Myocyte (in vitro differentiated cells): ENCODE measurements around the gene SUMO2. TPM values are rescaled to one million over a fixed set of nuclear protein-coding genes. Genes with fewer than 3 reads are reported as not detected.
"Not testable (repeated sequence)": the region's sequence is repeated elsewhere in the genome, so short reads cannot be mapped to it uniquely, and the experiment has no call there.

Experiments
- DNase-seq: peaks from one replicate; pipeline ENCODE4 v3.0.0-alpha.2; 2012; ENCODE audit warnings: low read depth
- total RNA-seq: library from RNA; depleted of rRNA; stranded (reverse); fragments of >200 nt; gene quantifications from 2 replicates; pipeline ENCODE4 v1.2.3, GENCODE V29; 2014

The SUMO2 gene
- total RNA-seq, 1 donor from 2014 or later = 66.8 TPM

DNA sequence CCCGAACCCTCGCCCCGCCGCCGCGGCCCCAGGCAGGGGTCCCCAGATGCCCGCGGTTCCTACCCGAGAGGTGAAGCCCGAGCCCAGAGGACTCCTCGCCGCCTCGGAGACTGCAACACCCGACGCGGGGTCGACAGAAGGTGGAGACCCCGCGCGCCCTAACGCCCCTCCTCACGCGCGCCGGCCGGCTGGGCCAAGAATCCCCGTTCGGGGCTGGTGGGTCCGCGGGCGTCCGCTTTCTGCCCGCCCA, 515 bp downstream of the SUMO2 start:
- no peak for DNase-seq

DNA sequence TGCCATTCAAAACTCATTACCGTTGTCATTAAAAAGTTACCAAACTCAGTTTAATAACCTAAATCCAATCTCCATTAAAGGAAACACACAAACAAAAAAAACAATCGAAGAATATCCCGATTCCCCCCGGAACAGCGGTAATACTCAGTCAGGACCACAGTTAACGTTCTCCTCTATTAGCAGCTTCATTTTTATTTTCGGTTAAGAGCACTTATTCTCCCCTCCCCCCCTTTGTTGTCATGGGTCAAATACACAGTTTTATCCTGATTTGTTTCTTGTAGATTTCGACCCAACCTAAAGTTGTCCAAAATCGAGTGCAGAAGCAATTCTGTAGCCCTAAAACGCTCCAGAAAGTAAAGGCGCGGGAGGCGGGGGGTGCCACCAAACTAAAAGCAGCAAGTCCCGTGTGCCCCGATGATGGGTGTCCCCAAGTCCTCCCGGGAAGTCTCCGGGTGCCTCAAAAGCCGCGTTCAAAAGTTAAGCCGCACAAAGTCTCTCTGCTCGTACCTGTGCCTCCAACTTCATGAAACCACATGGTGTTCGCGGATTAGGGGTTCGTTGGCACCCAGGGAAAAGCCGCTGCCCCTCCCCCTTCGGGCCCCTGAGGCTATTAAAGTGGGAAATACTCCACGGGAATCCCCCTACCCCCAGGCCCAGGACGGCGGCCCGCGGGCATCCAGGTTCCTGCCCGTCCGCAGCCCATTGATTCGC, 996 bp downstream of the SUMO2 start:
- DNase-seq = peak; percentile 17

DNA sequence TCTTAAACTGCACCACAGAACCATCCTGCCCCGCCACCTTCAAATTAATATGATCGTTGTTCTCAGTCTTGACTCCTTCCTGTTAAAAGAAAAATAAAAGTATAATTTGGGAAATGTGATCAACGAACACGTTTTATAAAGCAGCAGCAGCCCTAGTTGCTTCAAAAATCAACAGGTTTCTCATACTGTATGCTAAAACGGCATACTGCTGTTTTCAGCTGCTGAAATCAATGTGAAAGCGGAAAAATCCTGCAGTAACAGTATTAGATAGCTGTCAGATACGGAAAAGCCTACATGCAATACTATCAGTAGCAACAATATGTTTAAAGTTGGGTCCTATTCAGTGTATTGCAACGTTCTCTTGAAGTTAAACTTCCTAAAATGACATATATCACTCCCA, 1.6 kb downstream of the SUMO2 start:
- DNase-seq = no peak

DNA sequence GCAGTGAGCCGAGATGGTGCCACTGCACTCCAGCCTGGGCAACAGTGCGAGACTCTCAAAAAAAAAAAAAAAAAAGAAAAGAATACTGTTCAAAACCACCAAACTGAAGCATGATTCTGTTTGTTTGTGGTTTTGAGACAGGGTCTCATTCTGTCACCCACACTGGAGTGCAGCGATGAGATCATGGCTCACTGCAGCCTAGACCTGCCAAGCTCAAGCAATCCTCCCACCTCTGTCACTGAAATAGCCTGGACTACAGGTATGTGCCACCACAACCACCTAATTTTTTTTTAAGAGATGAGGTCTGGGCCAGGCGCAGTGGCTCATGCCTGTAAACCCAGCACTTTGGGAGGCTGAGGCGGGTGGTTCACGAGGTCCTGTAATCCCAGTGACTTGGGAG, 4.3 kb downstream of the SUMO2 start:
- no peak for DNase-seq

DNA sequence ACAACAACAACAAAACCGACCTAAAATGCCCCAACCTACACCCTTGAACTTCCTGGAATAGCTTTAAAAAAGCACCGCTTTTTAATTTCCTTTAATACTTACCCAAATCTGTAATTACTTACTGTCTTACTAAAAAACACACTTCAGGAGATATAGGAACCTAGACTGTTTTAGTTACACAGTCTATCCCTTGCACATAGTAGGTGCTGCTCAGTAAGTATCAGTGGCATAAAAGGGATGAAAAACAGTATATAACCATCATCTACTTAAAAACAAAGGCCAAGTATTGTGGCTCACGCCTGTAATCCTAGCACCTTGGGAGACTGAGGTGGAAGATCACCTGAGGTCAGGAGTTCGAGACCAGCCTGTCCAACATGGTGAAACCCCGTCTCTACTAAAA, 6.1 kb downstream of the SUMO2 start:
- DNase-seq = no peak

DNA sequence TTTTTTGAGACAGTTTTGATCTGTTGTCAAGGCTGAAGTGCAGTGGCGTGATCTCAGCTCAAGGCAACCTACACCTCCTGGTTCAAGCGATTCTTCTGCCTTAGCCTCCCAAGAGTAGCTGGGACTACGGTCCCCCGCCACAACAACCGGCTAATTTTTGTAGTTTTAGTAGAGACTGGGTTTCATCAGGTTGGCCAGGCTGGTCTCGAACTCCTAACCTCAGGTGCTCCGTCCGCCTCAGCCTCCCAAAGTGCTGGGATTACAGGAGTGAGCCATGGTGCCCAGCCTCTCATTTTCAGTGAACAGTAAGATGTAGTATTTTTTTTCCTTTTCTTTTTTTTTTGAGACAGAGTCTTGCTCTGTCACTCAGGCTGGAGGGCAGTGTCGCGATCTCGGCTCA, 7.8 kb downstream of the SUMO2 start:
- DNase-seq = no peak

DNA sequence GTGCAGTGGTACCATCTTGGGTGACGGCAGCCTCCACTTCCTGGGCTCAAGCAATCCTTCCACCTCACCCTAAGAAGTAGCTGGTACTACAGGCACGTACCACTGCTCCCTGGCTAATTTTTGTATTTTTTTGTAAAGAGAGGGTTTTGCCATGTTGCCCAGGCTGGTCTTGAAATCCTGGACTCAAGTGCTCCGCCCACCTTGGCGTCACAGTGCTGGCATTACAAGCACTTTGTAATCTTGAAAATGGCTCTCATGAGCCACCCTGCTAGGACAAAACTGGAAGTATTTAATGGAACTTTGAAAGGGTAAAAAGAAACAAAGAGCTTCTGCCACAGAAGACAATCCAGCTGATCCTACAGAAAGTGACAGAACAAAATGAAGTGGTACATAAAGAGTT, 9.2 kb downstream of the SUMO2 start:
- no peak for DNase-seq

DNA sequence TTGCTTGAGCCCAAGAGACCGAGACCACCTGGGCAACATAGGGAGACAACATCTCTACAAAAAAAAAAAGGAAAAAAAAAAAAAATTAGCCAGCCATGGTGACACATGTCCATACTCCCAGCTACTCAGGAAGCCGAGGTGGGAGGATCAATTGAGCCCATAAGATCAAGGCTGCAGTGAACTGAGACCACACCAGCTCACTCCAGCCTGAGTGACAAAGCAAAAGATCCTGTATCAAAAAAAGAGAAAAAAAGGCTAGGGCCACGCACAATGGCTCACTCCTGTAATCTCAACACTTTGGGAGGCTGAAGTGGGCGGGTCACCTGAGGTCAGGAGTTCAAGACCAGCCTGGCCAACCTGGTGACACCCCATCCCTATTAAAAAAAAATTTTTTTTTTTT, 13.8 kb downstream of the SUMO2 start:
- no peak for DNase-seq

DNA sequence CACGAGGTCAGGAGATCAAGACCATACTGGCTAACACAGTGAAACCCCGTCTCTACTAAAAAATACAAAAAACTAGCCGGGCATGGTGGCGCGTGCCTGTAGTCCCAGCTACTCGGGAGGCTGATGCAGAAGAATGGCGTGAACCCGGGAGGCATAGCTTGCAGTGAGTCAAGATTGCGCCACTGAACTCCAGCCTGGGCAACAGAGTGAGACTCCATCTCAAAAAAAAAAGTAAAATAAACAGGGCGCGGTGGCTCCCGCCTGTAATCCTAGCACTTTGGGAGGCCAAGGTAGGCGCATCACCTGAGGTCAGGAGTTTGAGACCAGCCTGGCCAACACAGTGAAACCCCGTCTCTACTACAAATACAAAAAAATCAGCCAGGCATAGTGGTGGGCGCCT, 18.2 kb downstream of the SUMO2 start:
- DNase-seq = not testable (repeated sequence)

DNA sequence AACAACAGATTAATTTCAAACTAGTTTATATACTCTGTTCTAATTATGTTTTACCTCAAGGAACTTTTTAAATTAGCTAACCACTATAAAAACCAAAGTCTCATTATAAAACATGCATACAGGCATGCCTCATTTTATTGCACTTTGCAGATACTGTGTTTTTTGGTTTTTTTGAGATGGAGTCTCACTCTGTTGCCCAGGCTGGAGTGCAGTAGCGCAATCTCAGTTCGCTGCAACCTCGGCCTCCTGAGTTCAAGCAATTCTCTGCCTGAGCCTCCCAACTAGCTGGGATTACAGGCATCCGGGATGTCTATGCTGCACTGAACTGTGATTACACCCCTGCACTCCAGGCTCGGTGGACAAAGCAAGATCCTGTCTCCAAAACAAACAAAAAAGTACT, 19.7 kb downstream of the SUMO2 start:
- no peak for DNase-seq

DNA sequence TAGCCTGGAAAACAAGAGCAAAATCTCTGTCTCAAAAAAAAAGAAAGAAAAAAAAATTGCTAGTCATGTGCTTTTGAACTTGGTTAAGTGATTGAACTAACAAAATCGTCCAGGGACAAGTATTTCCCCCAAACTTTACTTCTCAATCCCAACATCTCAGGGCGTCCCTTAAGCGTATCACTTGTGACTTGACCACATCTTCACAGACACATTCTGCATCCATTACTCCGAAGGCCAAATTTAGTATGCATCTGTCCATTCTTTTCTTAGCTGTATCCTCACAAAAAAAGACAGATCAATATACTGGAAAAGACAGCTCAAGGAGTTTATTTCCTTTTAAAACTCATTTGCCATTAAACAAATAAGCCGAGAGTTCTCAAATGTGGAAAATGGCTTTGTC, 22.5 kb downstream of the SUMO2 start:
- DNase-seq = peak; percentile 81

DNA sequence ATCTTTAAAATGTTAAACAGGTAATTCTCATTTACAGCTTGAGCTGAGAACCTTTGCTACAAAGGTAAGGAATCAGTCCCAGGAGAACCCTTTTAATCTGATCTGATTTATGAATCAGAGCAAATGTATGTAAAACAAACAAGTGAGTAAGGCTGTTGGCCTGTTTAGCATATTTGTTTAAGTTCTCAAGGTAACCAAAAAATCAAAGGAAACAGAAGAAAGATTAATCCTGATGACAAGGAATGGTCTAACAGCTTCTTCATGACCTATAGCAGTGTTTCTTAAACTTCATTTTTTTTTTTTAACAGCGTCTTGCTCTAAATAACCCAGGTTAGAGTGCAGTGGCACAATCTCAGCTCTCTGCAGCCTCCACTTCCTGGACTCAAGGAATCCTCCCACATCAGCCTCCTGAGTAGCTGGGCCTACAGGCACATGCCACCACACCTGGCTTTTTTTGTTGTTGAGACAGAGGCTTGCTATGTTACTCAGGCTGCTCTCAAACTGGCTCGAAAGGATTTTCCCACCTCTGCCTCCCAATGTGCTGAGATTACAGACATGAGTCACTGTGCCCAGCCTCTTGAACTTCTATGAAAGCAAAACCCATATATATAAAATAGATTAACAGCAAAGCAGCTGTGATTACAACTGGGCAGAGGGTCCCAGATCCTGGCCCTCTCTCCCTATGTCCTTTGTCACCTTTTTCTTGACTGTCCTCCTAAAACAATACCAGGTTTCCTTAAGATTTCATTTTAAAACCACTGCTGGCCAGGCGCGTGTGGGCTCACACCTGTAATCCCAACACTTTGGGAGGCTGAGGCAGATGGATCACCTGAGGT, 23.3 kb downstream of the SUMO2 start:
- no peak for DNase-seq

DNA sequence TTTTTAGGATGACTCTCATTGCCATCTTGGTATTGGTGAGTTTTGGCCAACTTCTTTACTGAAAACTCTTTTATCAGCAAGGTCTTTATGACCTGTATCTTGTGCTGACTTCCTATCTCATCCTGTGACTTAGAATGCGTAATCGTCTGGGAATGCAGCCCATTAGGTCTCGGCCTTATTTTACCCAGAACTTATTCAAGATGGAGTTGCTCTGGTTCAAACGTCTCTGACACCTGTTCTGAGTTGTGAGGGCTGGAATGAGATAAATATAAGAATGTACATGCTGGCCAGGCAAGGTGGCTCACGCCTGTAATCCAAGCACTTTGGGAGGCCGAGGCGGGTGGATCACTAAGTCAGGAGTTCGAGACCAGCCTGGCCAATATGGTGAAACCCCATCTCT, 24.3 kb downstream of the SUMO2 start:
- not testable (repeated sequence) for DNase-seq

DNA sequence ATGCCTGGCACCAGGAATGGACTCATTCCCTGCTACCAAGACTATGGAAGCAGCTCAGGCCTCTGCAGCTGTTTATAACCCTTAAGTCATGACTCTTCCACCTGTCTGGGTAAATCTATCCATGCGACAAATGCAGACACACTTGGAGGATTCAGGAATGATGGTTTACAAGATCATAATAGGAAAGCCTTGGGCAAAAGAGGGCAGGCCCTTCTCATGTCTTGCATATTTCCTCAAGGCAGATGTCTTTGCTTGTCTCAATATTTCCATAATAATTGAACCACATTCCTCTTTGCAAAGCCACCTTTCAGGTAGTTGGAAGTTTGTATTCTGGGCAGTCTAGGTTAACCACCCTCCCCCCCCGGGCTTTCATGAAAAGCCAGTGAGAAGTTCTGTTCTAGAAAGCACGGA, 27.6 kb downstream of the SUMO2 start:
- DNase-seq = peak; percentile 97

DNA sequence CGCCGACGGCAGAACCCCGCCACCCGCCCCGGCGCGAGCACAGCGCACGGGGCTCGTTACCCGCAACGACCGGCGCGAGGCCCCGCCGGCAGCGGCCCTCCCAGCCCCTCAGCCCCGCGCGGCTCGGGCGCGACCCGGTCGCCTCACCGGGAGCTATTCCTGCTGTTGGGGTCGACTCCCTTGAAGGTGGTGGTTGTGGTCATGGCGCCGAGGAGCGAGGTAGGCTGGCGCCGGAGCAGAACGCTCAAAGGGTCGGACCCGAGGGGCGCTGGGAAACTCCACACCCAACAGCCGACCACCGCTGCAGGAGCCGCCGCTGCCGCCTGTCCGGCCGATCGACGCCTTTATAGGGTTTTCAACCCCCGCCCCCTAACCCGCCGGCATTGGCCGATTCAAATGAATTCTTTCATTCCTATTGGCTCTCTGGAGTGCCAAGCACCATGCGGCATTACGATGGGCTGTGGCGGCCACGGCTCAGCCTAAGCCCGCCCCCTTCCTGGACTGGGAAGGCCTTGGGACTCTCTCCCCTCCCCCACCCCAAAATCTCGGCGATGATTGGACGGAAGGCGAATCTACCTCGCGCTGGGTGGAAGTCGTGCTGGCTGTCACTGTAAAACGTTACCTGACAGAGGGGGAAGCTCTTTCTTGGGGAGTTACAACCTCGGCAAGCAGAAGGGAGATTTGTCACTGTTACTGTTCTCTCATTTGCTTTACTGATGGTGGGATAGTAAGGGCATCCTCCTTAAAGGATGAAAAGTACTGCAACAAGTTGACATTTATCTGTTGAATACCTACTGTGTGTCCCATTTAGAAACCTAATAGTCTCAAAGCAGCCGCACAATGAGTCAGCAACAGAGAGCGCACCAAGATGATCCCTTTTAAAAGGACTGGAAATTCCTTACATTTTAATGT, 28.3 kb downstream of the SUMO2 start, which contains the start of gene JPT1:
JPT1 (minus strand) TSS at position 318 of the 912 bp plus-strand sequence; CDS start at position 203, 115 bp downstream.
- peak; percentile 100 for DNase-seq

DNA sequence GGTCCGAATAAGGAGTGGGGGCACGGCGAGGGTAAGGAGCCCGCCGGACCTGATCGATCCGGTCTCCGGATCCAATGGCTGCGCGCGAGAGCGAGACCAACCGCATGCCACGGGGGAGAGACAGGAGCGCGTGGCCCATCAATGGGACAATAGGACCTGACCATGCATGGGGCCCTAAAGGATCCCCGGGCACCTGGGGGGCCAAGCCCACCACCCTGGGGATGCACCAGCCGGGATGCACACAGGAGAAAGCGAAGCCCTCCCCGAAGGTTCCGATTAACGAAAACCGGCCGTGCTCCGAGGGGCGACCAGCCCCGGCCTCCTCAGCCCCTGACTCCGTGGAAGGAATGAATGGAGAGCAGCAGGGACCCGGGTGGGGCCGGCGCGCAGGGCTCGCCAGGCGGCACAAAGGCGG, 29.0 kb downstream of the SUMO2 start:
- peak; percentile 33 for DNase-seq

DNA sequence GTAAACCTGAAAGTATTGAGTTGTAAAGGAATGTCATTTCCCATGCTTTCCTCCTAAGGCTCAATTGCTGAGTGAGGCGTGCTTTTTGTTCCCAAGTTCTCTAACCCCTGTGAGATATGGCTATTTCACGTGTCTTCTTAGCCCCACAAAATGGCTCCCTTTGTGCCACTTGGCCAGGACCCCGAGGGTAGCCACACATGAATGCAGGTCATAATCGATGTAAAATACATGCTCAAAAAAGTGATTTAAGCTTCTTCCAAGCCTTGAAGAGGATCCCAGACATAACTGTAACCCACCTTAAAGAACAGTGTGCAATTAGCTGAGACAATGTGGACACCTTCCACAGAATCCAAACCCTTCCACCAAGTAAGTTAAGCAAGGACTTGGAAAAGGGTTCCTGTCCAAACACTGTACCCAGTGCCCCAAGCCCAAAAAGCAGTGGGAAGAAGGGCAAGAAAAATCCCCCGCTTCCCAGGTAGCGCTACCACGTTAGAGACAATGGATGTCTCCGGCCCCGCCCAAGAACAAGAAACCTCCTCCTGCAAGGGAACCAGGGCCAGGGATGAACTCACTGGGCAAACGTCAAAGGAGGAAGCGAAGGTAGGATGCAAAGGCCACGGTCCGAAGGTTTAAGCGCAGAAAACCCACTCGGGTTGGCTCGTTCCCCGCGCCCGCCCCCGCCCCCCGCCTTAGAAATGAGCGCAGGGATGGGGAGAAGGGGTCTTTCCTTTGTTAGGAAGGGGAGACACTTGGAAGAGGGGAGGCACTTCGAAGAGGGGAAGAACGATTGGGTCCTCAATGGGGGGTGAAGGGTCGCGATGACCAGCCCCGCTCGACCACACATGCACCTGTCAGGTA, 29.6 kb downstream of the SUMO2 start:
- no peak for DNase-seq

DNA sequence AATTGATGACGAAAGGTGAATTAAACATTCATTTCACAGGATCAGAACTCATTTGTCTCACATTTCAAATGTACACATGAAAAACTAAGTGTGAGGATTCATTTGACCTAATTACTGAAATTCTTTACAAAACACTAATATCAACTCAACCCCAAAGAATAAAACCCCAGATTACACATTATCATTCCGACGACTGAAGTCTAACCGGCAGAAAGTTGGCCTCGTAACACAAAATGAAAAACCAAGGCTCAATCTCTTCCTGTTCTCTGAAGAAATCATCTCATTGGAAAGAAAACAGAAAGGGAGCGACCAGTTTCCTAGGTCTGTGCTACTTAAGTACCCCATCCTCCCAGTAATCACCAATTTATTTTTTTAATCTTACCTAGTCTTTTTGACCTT, 30.2 kb downstream of the SUMO2 start:
- DNase-seq = no peak

DNA sequence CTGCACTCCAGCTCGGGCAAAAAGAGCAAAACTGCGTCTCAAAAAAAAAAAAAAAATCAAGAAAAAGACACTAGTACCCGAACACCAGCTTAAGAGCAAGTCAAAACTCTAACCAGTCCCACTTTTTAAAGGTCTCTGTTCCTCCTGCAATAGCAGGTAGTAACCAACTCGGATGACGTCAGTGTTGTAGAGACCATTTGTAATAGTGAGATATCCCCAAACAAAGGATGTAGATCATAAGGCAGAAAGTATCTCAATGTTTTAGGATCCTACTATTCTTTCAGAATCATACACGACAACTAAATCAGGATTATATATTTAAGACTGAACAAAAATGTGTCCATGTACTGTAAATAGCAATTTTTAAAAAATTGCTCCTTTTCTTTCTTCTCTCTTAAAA, 30.8 kb downstream of the SUMO2 start:
- no peak for DNase-seq

DNA sequence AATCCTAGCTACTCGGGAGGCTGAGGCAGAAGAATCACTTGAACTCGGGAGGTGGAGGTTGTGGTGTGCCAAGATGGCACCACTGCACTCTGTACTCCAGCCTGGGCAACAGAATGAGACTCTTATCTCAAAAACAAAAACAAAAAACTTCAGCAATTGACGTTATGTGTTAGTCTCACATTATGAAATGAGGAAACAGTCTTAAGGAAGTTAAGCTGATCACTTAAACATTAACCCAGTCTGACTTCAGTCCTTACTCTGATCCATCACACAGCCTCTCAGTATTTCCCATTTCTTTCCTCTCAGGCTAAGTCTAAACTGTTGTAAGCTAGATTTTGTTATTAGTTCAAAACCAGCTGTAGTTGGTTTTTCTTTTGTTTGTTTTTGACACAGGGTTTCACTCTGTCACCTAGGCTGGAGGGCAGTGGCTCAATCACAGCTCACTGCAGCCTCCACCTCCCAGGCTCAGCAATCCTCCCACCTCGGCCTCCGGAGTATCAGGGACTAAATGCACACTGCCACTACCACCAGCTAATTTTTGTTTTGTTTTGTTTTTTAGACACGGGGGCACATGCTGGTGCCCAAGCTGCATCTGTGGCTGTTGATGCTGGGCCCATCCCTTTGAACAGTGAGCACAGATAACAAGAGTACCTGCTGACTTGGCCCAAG, 34.7 kb downstream of the SUMO2 start:
- DNase-seq = no peak
